ENCODE results near the gene CYTL1. TPM values are rescaled to one million over a fixed set of nuclear protein-coding genes. Genes with fewer than 3 reads are reported as not detected.
"Not testable (repeated sequence)": the region's sequence is repeated elsewhere in the genome, so short reads cannot be mapped to it uniquely, and the experiment has no call there.

The CYTL1 gene
- total and polyA plus RNA-seq, 8 donors, result 0.73 to 56.3 (median 26.8) TPM

GRCh38 chr4:5004496-5004895 lies 14.8 kb downstream of the CYTL1 start:
- DNase-seq, result no peak
- ATAC-seq, result no peak
- no peak for TF ChIP-seq CTCF (IDR thresholded peaks at IDR 0.05)
- Histone ChIP-seq H3K36me3 (no peaks in the 10 kb centered on the region), H3K27ac (no peak overlapping the region), H3K4me1 (no peaks in the 10 kb centered on the region), H3K27me3 (peaks cover 0 to 37% of the 10 kb centered on the region in 2 donors), H3K9me3 (no peaks in the 10 kb centered on the region), H3K4me3 (no peak overlapping the region)
- intact Hi-C loops (cut with DNase I), result no loop called here

- ATAC-seq (no peak), DNase-seq (no peak)
- Histone ChIP-seq H3K9me3 (no peaks in the 10 kb centered on the region), H3K36me3 (no peaks in the 10 kb centered on the region), H3K4me1 (no peaks in the 10 kb centered on the region), H3K27ac (no peak overlapping the region), H3K4me3 (no peak overlapping the region), H3K27me3 (peaks cover 0 to 37% of the 10 kb centered on the region in 2 donors)
- intact Hi-C loops (cut with DNase I), result no loop called here
- TF ChIP-seq CTCF (IDR thresholded peaks at IDR 0.05), result no peak
Observed at GRCh38 chr4:5003918-5004317, 15.3 kb downstream of the CYTL1 start.

- intact Hi-C loops (cut with DNase I), result no loop called here
Observed at GRCh38 chr4:5003372-5003857, 15.8 kb downstream of the CYTL1 start.

GRCh38 chr4:5001641-5002040 lies 17.6 kb downstream of the CYTL1 start:
- DNase-seq; H3K4me3 ChIP-seq; H3K36me3 ChIP-seq; ATAC-seq; H3K4me1 ChIP-seq; H3K9me3 ChIP-seq; H3K27ac ChIP-seq; intact Hi-C loops (cut with DNase I): not testable (repeated sequence)
- H3K27me3 ChIP-seq, result peaks cover 0 to 37% of the 10 kb centered on the region in 2 donors

More at GRCh38 chr4:5003372-5003857, 15.8 kb downstream of the CYTL1 start:
- Histone ChIP-seq H3K27me3 (peaks cover 0 to 37% of the 10 kb centered on the region in 2 donors), H3K9me3 (no peaks in the 10 kb centered on the region), H3K4me3 (no peak overlapping the region), H3K36me3 (no peaks in the 10 kb centered on the region), H3K27ac (no peak overlapping the region), H3K4me1 (no peaks in the 10 kb centered on the region)
- TF ChIP-seq CTCF (IDR thresholded peaks at IDR 0.05), result no peak
- no peak for DNase-seq
- no peak for ATAC-seq

- intact Hi-C loops (cut with DNase I); H3K4me3 ChIP-seq; H3K4me1 ChIP-seq; H3K36me3 ChIP-seq; H3K9me3 ChIP-seq; DNase-seq; H3K27ac ChIP-seq; ATAC-seq: not testable (repeated sequence)
- H3K27me3 ChIP-seq, result peaks cover 0 to 34% of the 10 kb centered on the region in 2 donors
Observed at GRCh38 chr4:4996935-4997334, 22.3 kb downstream of the CYTL1 start.

GRCh38 chr4:4995908-4996265 lies 23.4 kb downstream of the CYTL1 start:
- no peak for TF ChIP-seq CTCF (IDR thresholded peaks at IDR 0.05)
- Histone ChIP-seq H3K27ac (no peak overlapping the region), H3K27me3 (peaks cover 0 to 30% of the 10 kb centered on the region in 2 donors), H3K4me1 (no peaks in the 10 kb centered on the region), H3K4me3 (no peak overlapping the region), H3K9me3 (no peaks in the 10 kb centered on the region), H3K36me3 (no peaks in the 10 kb centered on the region)
- intact Hi-C loops (cut with DNase I), result no loop called here
- ATAC-seq, result no peak
- peak in 1 of 4 donors; percentile 20 for DNase-seq
